GM19397 (cell line): ENCODE measurements around the gene TTLL5.

Experiments
- ATAC-seq: cut with Tn5 transposase; IDR thresholded peaks from one replicate; pipeline ENCODE4 v1.9.1; 2021; ENCODE audit warnings: mild to moderate bottlenecking, moderate library complexity; ENCODE audit not compliant: unreplicated experiment

TTLL5 gene

DNA sequence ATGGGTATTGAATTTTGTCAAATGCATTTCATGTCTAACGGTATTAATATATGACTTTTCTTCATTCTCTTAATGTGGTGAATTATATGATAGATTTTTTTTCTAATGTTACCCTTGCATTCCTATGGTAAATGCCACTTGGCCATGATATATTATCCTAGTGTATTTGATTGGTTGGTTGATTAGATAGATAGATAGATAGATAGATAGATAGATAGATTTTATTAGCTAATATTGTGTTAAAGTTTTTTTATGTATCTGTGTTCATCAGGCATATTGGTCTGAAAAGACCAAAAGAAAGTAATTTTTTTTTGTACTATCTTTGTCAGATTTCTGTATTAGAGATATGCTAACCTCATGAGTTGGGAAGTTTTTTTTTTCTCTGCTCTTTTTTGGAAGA, 196.2 kb downstream of the TTLL5 start:
- no peak for ATAC-seq

DNA sequence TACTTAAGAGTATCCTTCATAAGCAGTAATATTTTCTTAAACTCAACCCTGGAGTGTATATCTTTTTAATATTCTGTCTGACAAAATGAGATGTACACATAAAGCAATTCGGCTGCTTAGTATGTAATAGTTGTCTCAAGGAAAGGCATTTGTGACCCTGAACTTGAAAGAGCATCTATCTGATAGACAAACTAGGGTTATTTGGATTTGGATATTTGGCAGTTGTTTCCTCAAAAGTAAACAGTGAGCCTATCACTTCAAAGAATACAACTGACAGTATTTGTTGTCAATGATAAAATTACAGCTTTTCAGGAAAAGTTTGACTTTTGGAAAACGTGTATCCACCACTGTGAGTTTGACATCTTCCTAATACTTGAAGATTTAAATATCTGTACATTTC, 197.3 kb downstream of the TTLL5 start:
- ATAC-seq: no peak

DNA sequence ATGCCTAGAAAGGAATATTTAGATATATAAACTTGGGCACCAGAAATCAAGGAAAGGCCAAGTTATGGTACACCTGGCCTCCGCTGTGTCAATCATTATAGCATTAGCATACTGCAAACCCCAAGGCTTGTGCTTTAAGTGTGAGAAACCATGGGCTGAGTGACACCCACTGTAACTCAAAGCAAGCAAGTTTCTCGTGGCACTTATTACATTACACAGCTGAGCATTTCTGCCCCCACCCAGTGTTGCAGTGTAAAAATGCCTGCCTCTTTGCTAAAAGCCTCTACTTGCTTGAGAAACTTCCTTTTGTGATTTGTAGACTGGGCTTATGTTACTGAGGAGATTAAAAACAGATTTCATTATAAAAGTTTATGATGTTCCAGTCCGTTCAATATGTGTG, 198.7 kb downstream of the TTLL5 start:
- ATAC-seq: no peak

DNA sequence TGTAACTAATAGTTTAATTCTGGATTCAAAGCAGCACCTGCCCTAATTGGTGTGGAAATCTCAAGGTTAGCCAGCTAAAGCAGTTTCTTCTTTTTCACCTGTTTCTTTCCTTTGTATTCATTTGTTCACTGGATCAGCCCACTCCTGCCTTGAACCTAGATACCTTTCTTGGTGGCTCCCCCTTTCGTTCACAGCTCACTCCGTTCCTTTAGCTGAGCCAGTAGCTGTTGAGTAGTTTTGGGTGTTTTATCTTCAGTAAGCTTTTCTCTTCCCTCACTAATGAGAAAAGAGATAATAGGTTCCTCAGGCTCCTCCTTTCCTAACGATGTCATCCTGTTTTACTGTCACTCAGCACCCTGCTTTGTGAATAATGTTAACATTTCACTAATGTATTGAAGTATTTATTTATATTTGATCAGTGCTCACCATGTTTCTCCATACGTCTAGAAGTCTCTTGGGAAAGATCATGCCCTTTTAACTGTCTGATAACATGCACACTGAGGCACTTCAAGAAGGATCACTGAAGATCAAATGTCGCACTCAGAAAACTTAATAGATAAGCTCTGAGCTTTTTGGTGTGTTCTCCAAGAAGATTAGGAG, 199.6 kb downstream of the TTLL5 start:
- no peak for ATAC-seq

DNA sequence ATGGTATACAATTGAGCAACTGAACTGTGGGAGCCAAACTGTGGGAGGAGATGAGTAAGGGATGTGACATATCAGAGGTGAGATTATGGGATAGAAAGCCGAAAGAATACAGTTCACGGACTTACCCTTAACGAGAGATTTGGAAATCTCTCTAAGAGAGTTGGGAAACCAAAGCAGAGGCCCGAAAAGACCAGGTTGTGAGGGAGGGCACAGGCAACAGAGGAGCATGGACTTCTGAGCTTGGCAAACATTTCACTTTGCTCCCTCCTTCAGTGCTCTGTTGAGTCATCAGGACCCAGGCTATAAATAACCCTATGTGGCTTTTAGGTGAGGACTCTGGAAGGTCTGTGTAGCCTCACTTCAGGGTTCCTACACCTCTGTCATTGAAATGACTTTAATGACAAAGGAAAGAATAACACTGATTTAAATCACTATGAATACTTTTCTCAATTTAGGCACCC, 200.1 kb downstream of the TTLL5 start:
- no peak for ATAC-seq

DNA sequence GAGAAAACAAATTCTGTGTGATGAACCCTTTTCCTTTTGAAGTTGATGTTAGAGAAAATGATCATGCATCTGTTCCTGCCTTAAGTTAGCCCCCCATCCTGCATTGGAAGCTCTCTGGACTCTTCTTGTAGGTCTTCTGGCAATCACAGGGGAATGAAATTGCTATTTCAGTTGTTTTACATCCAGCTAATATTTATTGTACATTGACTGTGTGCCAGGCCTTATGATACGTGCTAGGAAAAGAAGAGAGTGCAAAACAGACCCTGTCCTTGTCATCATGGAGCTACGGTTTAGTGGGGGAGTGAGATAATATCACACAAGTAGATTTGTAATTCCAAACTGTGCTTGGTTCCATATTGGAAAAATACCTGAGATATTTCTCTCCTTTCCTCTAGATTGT, 202.2 kb downstream of the TTLL5 start:
- no peak for ATAC-seq

DNA sequence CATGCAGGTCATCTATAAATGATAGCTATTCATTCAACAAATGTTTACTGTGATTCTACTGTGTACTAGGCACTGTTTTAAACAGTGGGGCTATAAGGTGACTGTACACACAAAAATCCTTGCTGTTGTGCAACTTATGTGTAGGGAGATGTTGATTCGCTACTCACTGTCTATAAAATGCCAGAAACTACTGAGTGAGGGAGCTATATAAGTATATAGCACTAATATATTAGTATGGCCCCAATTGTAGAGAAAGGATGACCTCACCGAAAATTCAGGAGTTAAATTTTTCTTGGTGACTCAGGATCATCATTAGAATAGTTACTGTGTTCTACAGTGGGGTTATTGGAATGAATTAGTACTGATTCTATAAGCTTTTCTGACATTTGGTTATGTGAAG, 203.3 kb downstream of the TTLL5 start:
- ATAC-seq: no peak

DNA sequence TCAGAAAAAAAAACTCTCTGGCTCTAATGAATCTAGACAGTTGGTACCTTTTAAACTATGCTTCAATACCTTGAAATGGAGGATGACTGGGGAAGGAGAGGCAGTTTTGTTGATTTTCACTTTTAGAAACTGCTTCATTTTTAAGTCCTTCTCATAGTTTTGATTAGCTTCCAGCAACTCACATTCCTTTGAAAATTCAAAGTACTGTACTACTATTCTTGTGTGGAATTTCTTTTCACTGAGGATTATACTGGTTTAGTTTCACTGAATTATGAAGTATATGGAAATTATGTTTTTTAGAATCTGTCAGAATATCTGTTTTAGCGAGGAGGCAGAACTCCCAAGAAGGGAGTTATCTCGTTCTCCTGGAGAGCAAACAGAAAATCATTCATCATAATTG, 204.5 kb downstream of the TTLL5 start:
- ATAC-seq: no peak

DNA sequence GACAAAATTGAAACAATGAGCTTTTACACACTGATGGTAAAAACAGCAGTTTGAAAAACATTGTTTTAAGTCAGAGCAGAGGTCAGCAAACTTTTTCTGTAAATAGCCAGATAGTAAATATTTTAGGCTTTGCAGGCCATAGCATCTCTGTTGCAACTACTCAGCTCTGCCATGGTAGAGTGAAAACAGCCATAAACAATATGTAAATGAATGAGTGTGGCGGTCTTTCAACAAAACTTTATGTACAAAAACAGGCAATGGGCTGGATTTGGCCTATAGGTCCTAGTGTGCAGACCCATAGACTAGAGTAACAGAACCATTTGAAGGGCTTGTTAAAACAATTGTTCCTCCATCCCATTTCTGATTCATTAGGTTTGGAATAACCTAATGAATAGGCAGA, 205.9 kb downstream of the TTLL5 start:
- no peak for ATAC-seq

DNA sequence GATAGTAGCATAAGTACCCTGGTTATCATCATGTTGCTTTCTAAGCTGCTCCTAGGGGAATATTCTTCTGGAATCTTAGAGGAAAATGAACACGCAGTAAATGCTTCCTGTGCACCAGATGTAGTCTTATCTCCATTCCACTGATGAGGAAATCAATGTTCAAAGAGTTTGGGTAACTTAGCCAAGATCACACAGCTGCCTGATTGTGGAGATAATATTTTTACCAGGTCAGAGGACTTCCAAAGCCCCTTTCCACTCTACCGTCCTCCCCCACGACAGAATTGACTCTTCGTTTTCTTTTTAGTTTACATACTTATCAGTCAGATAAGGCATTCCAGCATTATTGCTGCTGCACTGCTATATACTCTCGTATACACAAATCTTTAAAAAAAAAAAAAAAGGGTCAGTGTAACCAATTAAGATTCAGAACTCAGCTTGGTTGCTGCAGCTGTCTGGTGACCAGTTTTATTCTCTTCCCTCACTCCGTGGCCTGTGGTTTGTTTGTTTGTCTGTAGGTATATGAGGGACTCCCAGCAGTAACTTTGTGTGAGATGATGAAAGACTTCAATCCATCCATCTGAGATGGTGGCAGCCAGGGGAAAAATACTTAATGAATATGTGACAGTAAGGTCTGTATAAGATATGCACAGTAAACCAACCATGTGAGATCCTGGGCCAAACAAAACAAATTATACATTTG, 210.3 kb downstream of the TTLL5 start:
- no peak for ATAC-seq

DNA sequence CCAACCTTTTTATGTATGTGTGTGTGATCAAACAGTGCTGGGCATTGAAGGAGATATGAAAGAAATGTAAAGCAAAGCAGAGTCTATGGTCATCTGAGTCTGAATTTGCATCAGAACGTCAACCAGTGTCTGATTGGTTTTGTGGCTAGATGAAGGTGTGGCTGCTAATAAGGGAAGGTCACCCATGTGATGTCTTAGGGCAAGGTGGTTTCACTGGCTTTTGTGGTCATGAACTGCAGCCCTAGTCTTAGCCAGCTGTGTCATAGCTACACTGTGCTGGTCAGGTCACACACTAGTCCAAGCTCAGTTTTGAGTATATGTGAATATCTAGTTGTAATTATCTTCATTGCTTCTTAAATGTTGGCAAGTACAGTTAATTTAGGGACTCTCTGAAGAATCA, 214.9 kb downstream of the TTLL5 start:
- peak; percentile 95 for ATAC-seq

DNA sequence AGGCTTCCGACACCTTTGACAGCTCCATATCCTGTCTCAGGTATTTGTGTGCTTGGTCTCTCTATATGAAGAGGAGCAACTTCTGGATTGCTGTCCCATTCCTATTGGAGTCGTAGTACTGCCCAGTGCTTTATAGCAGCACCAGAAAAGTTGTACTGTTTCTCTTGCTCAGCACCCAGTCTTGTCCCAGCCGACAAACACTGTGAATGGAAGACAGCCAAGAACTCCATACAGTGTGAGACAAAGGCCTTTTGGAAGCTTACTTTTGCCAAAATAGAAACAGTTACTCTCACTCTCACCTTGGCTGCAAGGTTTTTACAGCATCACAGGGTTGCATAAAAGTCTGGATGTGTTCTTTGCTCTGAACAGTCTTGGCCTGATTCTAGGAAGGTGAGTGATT, 215.5 kb downstream of the TTLL5 start:
- ATAC-seq: no peak

DNA sequence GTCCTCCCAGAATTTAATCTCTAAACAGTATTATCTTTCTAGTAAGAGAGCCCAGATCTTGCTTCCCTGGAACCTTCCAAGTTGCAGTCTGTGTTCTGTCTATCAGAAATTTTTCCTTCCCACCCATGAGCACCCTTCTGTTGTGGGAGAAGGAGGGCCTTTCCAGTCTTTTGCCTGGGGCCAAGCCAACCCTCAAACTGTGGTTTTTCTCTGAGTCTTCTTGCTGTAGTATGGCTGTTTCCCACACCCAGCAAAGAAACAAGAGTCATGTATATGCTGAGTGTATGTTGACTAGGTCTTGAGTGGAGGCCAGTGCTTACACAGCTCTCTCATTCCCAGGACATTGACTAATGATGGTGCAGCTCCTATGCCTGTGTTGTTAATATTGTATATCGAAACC, 216.2 kb downstream of the TTLL5 start:
- ATAC-seq: no peak

DNA sequence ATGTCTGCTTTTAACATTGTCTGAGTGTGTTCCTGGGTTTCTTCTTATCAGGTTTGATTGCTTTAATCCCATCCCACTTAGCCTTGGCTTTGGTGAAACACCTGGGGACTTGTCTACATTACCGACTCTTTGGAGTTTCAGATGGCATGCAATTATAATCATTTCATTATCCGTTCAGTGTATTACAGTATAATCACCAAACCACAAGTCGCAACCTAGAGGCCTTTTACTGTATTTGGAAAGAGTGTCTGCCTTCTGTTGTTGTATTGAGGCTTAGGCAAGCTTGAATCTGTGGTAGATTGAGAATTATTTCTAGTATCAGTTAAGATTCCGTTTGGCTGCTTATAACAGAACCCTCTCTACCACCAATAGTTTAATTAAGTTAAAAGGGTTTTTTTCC, 216.8 kb downstream of the TTLL5 start:
- no peak for ATAC-seq

DNA sequence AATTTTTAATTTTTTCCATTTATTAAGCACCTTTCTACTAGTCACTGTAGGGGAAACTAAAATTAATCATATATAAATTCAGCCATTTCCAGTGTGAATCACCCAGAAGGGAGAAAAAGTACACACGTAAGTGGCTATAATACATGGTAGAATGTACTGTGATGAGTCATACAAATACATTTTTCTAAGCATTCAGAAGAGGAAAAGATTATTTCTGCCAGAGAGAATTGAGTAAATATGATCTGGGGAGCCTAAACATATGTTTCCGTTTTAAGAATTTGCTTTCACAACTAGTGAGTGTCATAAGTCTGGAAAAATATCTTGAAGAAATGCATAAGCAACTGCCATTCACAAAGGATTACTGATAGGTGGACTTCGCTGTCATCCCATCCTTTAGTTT, 218.0 kb downstream of the TTLL5 start:
- no peak for ATAC-seq

DNA sequence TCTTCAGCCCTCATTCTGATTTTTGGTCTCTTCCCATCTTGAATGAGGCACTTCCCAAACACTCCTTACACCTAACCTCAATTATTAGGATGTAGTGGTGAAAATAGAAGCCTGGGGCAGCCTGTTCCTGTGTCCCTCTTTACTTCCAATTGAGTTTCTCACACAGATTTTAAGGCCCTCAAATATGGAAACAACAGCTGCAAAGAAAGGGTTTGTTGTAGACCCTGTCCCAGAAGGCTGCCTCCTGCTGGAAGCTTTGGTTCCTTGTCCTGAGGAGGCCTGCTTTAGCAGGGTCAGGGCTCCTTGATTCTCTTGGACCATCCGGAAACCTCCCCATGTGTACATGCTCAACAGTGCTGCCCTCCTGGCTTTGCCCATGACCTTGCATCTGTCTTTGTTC, 219.5 kb downstream of the TTLL5 start:
- ATAC-seq: no peak

DNA sequence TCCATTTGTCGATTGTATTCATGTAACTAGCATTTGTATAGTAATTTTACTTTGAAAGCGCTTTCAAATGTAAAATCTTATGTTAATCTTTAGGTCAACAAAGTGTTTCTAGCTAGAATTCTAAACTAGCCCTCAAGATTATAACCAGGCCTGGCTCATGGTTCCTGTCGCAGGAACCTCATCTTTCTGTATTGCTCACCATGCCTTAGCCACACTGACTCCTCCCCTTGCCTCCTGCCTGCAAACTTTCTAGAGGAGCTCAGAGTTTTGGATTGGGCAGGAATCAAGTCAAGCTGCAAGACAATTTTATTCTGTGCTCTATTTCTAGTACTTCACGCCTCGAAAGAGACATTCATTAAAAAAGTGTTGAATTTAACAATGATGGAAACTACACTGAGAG, 220.9 kb downstream of the TTLL5 start:
- ATAC-seq: no peak

DNA sequence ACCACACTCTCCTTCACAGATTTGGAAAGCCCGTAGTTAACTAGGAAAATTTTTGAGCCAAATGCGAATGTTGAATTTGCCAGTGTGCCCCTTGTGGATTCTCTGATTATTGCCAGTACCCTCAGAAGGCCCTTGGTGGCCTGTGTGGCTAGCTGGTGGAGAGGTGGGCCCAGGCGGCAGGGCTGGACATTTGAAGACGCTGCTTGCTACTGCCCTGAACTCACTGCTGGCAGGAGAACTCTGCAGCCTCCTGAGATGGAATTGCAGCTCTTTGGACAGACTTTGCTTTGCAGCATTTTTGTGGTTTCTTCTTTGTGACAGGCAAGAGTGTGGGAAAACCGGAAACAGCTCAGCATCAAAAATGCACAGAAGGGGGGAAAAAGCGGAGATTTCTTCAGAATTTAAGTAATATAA, 223.2 kb downstream of the TTLL5 start:
- no peak for ATAC-seq

DNA sequence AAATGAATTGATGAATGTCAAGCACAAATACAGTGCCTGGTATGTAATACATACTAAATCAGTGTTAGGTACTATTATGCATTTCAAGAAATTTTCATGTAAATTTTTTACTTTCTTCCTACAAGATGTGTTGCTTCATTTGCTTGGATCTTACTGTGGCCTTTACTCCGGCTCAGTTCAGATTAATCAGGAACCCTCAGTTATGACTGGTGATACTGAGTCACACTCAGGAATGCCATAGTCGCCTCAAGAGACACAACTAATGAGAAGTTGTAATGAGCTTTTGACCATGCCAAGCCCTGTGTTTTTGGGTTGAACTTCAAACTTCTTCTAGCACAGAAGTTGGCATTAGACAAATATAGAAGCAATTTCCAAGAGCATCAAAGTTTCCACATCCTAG, 224.8 kb downstream of the TTLL5 start:
- ATAC-seq: no peak

DNA sequence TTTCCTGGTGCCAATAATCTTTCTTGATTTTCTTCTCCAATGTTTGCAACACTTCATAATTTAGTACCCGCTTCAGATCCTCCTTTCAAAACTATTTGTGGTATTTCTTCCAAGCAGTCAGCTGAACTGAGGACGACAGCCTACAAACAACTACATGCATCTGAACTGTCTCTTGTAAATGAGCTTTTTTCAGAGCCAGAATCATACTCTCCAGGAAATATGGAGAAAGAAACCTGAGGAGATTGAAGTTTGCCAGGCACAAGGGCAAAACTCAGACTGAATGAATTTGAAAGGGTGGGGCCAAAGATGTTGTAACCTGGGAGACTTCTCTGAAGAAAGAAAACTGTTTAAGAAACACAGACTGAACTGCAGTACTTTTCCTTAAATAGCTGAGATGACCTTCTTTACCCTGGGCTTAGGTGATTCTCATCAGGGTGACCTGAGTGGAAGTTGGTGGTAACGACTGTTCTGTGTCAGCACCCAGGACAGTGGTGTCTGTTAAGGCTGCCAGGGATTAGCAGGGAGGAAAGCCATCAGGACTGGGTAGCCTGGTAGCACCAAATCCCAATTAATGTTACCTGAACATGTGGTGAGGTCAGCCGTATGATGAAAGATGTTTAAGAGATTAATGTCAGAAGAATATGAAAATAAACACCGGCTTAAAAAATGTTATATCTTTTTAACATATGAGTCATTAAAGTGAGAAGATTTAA, 225.7 kb downstream of the TTLL5 start:
- no peak for ATAC-seq

DNA sequence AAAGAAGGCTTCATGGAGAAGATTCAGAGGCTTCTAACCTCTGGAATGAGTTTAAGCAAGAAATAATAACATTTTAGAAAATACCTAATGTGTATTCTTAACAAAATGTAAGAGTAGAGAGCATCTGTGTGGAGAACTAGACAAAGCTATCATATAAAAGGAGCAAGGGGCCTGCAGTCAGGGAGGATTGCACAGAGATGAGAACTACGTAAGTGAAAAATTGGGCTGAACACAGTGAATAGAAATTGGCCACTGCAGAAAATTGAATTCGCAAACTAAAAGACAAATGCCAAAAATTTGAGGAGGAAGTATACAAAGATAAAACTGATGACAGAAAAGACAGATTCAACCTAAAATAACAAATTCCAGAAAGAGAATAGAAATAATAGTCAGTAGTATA, 227.9 kb downstream of the TTLL5 start:
- ATAC-seq: no peak

DNA sequence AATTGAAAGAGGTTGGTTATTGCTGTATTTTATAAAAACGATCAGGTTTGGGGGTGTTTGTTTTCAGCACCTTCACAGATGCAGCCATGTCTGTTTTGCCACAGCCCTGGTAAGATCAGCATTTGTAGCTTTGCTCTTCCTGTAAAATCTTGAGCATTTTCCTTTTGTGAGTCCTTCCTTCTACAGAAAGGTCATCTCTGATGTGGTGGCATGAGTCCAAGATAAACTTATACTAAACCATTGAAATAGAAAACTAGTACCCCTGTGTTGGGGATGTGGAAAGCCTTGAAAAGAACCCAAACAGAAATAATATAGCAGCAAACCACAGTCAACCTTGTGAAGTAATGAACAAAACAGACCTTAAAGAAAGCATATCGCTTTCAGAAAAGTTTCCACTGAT, 235.3 kb downstream of the TTLL5 start:
- ATAC-seq: no peak
